HepG2 (cell line): Measurements from ENCODE around the gene ABCB9. TPM values are rescaled to one million over a fixed set of nuclear protein-coding genes. Genes with fewer than 3 reads are reported as not detected.

Experiments used
- ATAC-seq: fragments of 200-7000 bp; cut with Tn5 transposase; 3 replicates; pipeline ENCODE4 v1.9.1; 2020; ENCODE audit warnings: mild to moderate bottlenecking, moderate library complexity
- BruUV-seq: library from RNA; stranded (reverse); fragments of 400-500 nt; replicated peaks from 2 replicates; lab custom pipeline; 2021; lab: Mats Ljungman, UMichigan
- CTCF ChIA-PET: fragments of 300-600 bp; formaldehyde crosslinking; extraction: SDS; loops from one replicate; lab custom pipeline; 2021; ENCODE audit warnings: low total read pairs, inconsistent platforms, low intra/inter-chr PET ratio; lab: Yijun Ruan, JAX
- POLR2A ChIA-PET: fragments of 350-600 bp; sonication (Branson Sonifier 250); formaldehyde crosslinking; loops from one replicate; lab custom pipeline; 2020; ENCODE audit warnings: antibody characterized with exemption, inconsistent platforms; lab: Yijun Ruan, JAX
- DNase-seq: peaks from one replicate; pipeline ENCODE4 v3.0.0-alpha.2; 2015; ENCODE audit warnings: low spot score
- FAIRE-seq: peaks from 3 replicates; lab custom pipeline; 2011; peaks lifted over from hg19 to GRCh38; lab: Jason Lieb, UNC
- H2AFZ ChIP-seq: one replicate; pipeline ENCODE4 v1.6.1; 2011; ENCODE audit warnings: low read length, inconsistent platforms
- H3K27ac ChIP-seq: fragments of 300-600 bp; 3 replicates; pipeline ENCODE4 v1.8.0; 2011; ENCODE audit warnings: mixed run types, mild to moderate bottlenecking, mixed read lengths, low read length, inconsistent platforms; ENCODE audit not compliant: insufficient read depth; ENCODE audit errors: extremely low read length
- H3K27me3 ChIP-seq, 2 experiments: fragments of 200-600 bp in 1 of 2; 2 replicates in 1 of 2; 3 replicates in 1 of 2; pipeline versions ENCODE4 v1.6.0 to v1.8.0; 2011; ENCODE audit warnings: low read length in 2 of 2, mild to moderate bottlenecking in 2 of 2, moderate library complexity in 2 of 2, inconsistent platforms in 1 of 2; ENCODE audit not compliant: insufficient read depth in 2 of 2, control insufficient read depth in 1 of 2
- H3K36me3 ChIP-seq, 2 experiments: fragments of 200-600 bp in 1 of 2; replicated peaks in 1 of 2; 2 replicates in 1 of 2; 3 replicates in 1 of 2; pipeline versions ENCODE4 v1.5.1 to v1.8.0; 2011; ENCODE audit warnings: low read length in 2 of 2, inconsistent platforms in 1 of 2; ENCODE audit not compliant: insufficient read depth in 2 of 2, control insufficient read depth in 1 of 2
- H3K4me1 ChIP-seq: 2 replicates; pipeline ENCODE4 v1.5.1; 2012; ENCODE audit warnings: low read length, inconsistent platforms; ENCODE audit not compliant: insufficient read depth
- H3K4me2 ChIP-seq: 2 replicates; pipeline ENCODE4 v1.6.0; 2011; ENCODE audit warnings: low read depth, low read length, inconsistent platforms
- H3K4me3 ChIP-seq, 3 experiments: fragments of 200-600 bp in 1 of 3; sonication (generic), shearing (Covaris generic) in 1 of 3; replicated peaks in 1 of 3; 2 replicates each; pipeline ENCODE4 v1.5.1; 2011 to 2016; ENCODE audit warnings: low read length in 3 of 3, inconsistent platforms in 2 of 3, low read depth in 2 of 3, mild to moderate bottlenecking in 2 of 3, control low read depth in 1 of 3, mixed read lengths in 1 of 3; ENCODE audit not compliant: insufficient read depth in 1 of 3
- H3K79me2 ChIP-seq: one replicate; pipeline ENCODE4 v1.6.1; 2011; ENCODE audit warnings: low read length, inconsistent platforms; ENCODE audit not compliant: insufficient read depth
- H3K9ac ChIP-seq: 2 replicates; pipeline ENCODE4 v1.6.0; 2011; ENCODE audit warnings: mild to moderate bottlenecking, low read depth, low read length, inconsistent platforms; ENCODE audit not compliant: insufficient read depth
- H3K9me3 ChIP-seq: 2 replicates; pipeline ENCODE4 v1.5.1; 2012; ENCODE audit warnings: mild to moderate bottlenecking, low read length
- H4K20me1 ChIP-seq: 2 replicates; pipeline ENCODE4 v1.6.0; 2011; ENCODE audit warnings: inconsistent platforms, mild to moderate bottlenecking, low read length, moderate library complexity; ENCODE audit not compliant: insufficient read depth
- BCLAF1 ChIP-seq: fragments of 450-650 bp; IDR thresholded peaks from 2 replicates; pipeline ENCODE4 v1.6.1; 2017; ENCODE audit warnings: mild to moderate bottlenecking
- CENPBD1 ChIP-seq: sonication (generic); formaldehyde crosslinking; IDR thresholded peaks from 2 replicates; pipeline ENCODE4 v1.8.0; 2022; ENCODE audit warnings: missing genetic modification reagents, low read depth, mild to moderate bottlenecking, borderline replicate concordance
- CREB1 ChIP-seq, 2 experiments: fragments of 450-650 bp in 1 of 2; IDR thresholded peaks; 2 replicates each; pipeline ENCODE4 v1.6.1; 2016 to 2017; ENCODE audit warnings: control low read depth in 1 of 2, mild to moderate bottlenecking in 1 of 2, missing compliant biosample characterization in 1 of 2, missing genetic modification characterization in 1 of 2
- IRF9 ChIP-seq: sonication (generic); formaldehyde crosslinking; IDR thresholded peaks from 2 replicates; pipeline ENCODE4 v1.8.0; 2022; ENCODE audit warnings: missing genetic modification reagents, mild to moderate bottlenecking, borderline replicate concordance
- NR2F1 ChIP-seq, 2 experiments: fragments of 450-650 bp in 1 of 2; formaldehyde crosslinking in 1 of 2; IDR thresholded peaks; 2 replicates each; pipeline versions ENCODE4 v1.5.0 to v1.6.1; 2016 to 2020; ENCODE audit warnings: mild to moderate bottlenecking in 1 of 2, missing compliant biosample characterization in 1 of 2, missing genetic modification reagents in 1 of 2, moderate library complexity in 1 of 2
- PAWR ChIP-seq: sonication (generic); formaldehyde crosslinking; IDR thresholded peaks from 2 replicates; pipeline ENCODE4 v1.4.0; 2020; ENCODE audit warnings: missing genetic modification reagents, mild to moderate bottlenecking, borderline replicate concordance
- RAD21 ChIP-seq: fragments of 450-650 bp; formaldehyde crosslinking; IDR thresholded peaks from 2 replicates; pipeline ENCODE4 v1.5.0; 2020; ENCODE audit warnings: mild to moderate bottlenecking
- ZBTB26 ChIP-seq: IDR thresholded peaks from 2 replicates; pipeline ENCODE4 v1.6.1; 2016; ENCODE audit warnings: missing compliant biosample characterization, missing genetic modification reagents, borderline replicate concordance
- ZNF124 ChIP-seq: sonication (generic); formaldehyde crosslinking; IDR thresholded peaks from 2 replicates; pipeline ENCODE4 v1.4.0; 2020; ENCODE audit warnings: missing genetic modification reagents
- ZNF280D ChIP-seq: sonication (generic); formaldehyde crosslinking; IDR thresholded peaks from 2 replicates; pipeline ENCODE4 v1.5.1; 2020; ENCODE audit warnings: mild to moderate bottlenecking, missing genetic modification reagents
- ZNF362 ChIP-seq: sonication (generic); formaldehyde crosslinking; IDR thresholded peaks from 2 replicates; pipeline ENCODE4 v1.4.0; 2020; ENCODE audit warnings: missing genetic modification reagents, mild to moderate bottlenecking, borderline replicate concordance
- ZNF747 ChIP-seq: sonication (generic); formaldehyde crosslinking; IDR thresholded peaks from 2 replicates; pipeline ENCODE4 v1.8.1; 2023; ENCODE audit warnings: missing genetic modification reagents, mild to moderate bottlenecking, borderline replicate concordance
- WGBS: methylation state at CpG from one replicate; pipeline ENCODE4 v1.1.6; 2017; ENCODE audit warnings: low lambda C conversion rate; 5-methylcytosine and 5-hydroxymethylcytosine counted together
- in situ Hi-C: cut with HindIII; loops from 2 replicates; pipeline ENCODE4 v1.10.0; 2017; ENCODE audit warnings: low pct_unique_long_range_greater_than_20kb; ENCODE audit not compliant: extremely low pct_ligation_motif_present
- intact Hi-C: fragments of 100-400 bp; cut with micrococcal nuclease; formaldehyde crosslinking; loops from one replicate; pipeline ENCODE4 v1.10.0; 2022; ENCODE audit not compliant: unreplicated experiment
- polyA plus RNA-seq, 8 experiments: library from polyadenylated mRNA; depleted of rRNA in 3 of 8; stranded (reverse) in 7 of 8; unstranded in 1 of 8; fragments of >200 nt; fragmentation: Illumina TruSeq in 4 of 8; extraction: Trizol in 4 of 8; gene quantifications; 2 replicates each; pipeline versions ENCODE4 v1.2.1 to v1.2.3, GENCODE V29; 2011 to 2016; ENCODE audit warnings: low read depth in 4 of 8, missing spikeins in 1 of 8, mixed read lengths in 1 of 8; ENCODE audit not compliant: insufficient read depth in 1 of 8
- total RNA-seq, 5 experiments: library from RNA; depleted of rRNA; stranded (reverse); fragments of >200 nt; fragmentation: Illumina TruSeq; extraction: Trizol; gene quantifications; 2 replicates each; pipeline ENCODE4 v1.2.3, GENCODE V29; 2016; ENCODE audit warnings: low read depth in 1 of 5

The ABCB9 gene
- total and polyA plus RNA-seq, 2 of the 13 experiments (the other 11 are each of a cell fraction or from before 2014, with no cell fraction given): 5.1 to 6.0 TPM

- Histone ChIP-seq H3K36me3 (peaks cover 10 to 14% of the 10 kb centered on the region in 2 experiments), H3K4me1 (no peaks in the 10 kb centered on the region), H2AFZ (no peak overlapping the region), H4K20me1 (no peaks in the 10 kb centered on the region), H3K9ac (no peak overlapping the region), H3K4me2 (no peak overlapping the region), H3K79me2 (no peaks in the 10 kb centered on the region), H3K4me3 (no peak overlapping the region), H3K9me3 (no peaks in the 10 kb centered on the region), H3K27ac (no peak overlapping the region), H3K27me3 (no peaks in the 10 kb centered on the region; a peak in 1 of 5 replicates)
- ChIA-PET CTCF (no interaction called here), POLR2A (no interaction called here)
- DNase-seq (no peak), FAIRE-seq (no peak), ATAC-seq (no peak)
- intact Hi-C loops (no loop called here), in situ Hi-C loops (no loop called here)
- 93% methylated on average over 14 of the region's 14 CpGs for WGBS
- no TSS peak for BruUV-seq
- TF ChIP-seq PAWR (no peak), ZNF362 (CRISPR knock-in tag) (no peak), NR2F1 (CRISPR knock-in tag; IDR thresholded peaks at IDR 0.05) (no peak), BCLAF1 (no peak), ZNF280D (CRISPR knock-in tag) (no peak), ZBTB26 (CRISPR knock-in tag) (no peak), ZNF747 (CRISPR knock-in tag) (no peak), ZNF124 (no peak), CREB1 (IDR thresholded peaks at IDR 0.05) (no peak), CREB1 (CRISPR knock-in tag; IDR thresholded peaks at IDR 0.05) (no peak), IRF9 (no peak), RAD21 (no peak), CENPBD1 (CRISPR knock-in tag) (no peak)
Measured at GRCh38 chr12:123004287-123004686, 38.0 kb upstream of the ABCB9 start.
